VCaP (cell line): Measurements from ENCODE around the gene RNF151.
"Not testable (repeated sequence)": the region's sequence is repeated elsewhere in the genome, so short reads cannot be mapped to it uniquely, and the experiment has no call there.

Experiments
- H3K27ac ChIP-seq: fragments of 450-650 bp; 2 replicates; pipeline ENCODE4 v1.5.1; 2017
- CTCF ChIP-seq: fragments of 450-650 bp; conservative IDR thresholded peaks from 2 replicates; pipeline ENCODE4 v1.5.1; 2017; ENCODE audit warnings: mild to moderate bottlenecking, moderate library complexity

RNF151 gene

GRCh38 chr16:1966460-1966859, at the start of gene RNF151:
RNF151 (plus strand) TSS chr16:1966856; CDS start chr16:1966882, 26 bp downstream.
- TF ChIP-seq CTCF = no peak
- H3K27ac ChIP-seq = peak within 1 kb of the TSS; percentile 84; the same call in 1 of the 2 replicates

DNA sequence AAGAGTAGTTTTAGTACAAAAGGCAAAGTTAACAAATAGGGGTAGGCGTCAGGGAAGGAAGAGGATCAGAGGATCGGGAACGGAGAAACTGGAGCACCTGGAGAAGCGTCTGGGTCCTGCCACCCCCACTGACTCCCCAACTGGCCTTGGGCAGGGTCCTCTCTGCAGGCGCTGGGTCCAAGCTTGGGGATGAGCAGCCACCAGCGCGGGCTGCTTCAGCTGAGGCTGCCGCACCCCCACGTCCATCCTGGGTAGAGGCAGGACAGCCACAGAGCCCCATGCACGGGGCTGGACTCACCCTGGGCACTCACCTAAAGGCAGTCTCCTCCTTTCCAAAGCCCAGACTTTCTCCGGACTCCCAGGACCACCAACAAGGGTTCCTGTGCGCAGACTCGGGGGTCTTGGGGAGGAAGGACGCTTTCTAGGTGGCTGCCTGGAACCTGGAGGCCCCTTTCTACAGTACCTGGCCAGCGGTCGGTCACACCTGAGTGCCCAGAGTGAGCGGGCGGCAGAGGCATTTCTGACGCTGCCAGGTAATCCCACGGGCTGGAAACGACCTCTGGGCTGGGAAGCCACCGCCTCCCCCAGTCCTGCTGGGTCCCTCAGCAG, 49.5 kb upstream of the RNF151 start:
- no peak overlapping the region for H3K27ac ChIP-seq
- TF ChIP-seq CTCF = no peak

DNA sequence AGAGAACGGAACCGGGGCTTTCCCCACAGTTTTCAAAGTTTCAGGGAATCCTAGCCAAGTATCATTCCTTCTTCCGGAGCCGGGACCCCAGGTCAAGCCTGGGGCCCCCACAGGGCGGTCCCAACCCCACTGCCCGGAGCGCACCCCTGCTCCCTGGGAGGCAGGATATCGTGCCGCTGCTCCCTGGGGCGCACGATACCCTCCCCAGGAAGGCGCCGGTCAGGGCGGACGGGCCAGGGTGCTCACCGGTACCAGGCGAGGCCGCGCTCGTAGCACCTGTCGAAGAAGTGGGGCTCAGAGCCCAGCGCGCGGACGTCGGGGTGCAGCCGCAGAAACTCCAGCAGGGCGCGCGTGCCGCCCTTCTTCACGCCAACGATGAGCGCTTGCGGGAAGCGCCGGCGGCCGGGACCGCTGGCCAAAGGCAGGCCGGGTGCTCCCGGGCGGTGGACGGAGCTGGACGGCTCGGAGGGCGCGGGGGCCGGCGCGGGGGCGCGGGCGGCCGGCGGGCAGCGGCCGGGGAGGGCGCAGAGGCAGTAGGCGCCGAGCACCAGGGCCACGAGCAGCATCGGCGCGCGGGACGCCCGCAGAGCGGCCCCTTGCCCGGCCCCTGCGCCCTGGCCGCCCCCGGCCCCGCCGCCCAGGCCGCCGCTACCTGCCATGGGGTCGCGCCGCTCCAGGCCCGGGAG, 48.8 kb upstream of the RNF151 start:
- no peak overlapping the region for H3K27ac ChIP-seq
- no peak for TF ChIP-seq CTCF

DNA sequence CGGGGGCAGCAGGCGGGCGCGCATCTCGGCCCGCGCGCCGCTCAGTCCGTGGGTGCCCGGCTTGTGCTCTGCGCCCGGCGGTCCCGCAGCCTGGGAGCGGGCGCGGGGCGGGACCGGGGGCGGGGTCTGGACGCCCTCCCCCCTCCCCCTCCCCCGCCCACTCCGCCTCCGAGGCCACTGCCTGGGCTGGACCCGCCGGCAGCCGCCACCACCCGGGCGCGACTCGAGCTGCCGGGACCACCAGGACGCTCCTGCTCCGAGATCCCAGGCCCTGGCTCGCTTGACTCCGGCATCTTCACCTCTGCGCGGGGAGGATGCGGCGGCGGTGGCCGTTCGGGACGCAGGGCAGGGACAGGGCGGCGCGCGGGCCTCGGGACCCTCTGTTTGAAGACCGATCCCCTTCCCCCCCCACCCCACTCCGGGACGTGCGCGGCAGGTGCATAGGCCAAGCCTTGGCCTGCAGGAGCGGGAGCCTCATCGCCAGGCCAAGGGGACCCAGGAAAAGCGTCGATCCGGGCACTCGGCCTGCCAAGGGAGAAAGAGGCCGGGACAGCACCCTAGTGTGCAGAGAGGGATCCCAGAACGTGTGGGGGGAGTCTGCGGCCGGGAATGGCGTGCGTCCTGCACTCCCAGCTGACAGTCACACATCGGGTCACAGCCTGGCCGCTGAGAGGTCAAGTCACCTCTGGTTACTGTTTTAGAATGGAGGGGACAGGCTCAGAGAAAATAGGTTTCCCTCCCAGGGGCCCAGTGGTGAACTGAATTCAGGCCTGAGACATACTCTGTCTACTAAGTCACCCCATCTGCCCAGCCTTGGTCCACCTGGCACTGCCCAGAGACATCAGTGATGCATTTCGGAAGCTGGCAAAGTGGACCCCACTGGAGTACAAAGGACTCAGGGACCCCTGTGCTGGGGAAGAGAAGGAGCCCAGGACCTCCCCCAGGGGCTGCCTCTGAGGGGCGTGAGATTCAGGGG, 48.0 kb upstream of the RNF151 start, which contains the start of gene HS3ST6:
TSS of gene HS3ST6 (minus strand) at position 65 of the 976 bp plus-strand sequence. CDS start 92 bp downstream, outside the sequence.
- H3K27ac ChIP-seq = no peak within 1 kb of the TSS
- TF ChIP-seq CTCF = no peak

DNA sequence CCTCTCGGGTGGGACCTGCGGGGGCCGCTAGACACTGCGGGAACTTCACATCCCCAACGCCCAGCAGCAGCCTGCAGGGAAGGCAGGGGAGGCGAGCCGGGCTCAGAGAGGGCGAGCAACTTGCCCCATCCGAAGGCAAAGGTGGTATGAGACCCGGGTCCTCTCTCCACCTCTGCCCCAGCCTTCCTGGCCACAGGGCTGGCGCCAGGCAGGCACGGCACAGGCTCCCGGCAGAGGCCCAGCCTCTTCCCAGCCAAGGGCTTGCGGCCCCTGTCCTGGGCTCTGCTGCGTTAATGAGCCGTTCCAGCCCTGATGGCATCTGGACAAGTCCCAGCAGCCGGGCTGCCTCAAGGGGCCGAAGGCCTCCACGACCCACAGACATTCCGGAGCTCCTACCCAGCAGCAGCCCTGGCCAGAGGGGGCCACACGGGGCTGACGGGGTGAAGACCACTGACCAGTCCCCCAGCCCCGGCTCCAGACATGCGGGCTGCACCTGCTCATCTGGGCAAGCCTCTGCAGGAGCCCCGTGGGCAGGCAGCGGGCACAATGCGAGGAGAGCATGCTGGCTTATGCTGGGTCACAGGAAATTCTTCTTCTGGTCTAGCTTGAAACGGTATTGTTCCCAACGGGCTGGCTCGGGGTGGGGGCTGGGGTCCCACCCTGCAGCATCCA, 47.2 kb upstream of the RNF151 start:
- no peak for TF ChIP-seq CTCF
- H3K27ac ChIP-seq = no peak overlapping the region

- not testable (repeated sequence) for H3K27ac ChIP-seq
These were observed 46.5 kb upstream of the RNF151 start for GRCh38 chr16:1920122-1920521.

DNA sequence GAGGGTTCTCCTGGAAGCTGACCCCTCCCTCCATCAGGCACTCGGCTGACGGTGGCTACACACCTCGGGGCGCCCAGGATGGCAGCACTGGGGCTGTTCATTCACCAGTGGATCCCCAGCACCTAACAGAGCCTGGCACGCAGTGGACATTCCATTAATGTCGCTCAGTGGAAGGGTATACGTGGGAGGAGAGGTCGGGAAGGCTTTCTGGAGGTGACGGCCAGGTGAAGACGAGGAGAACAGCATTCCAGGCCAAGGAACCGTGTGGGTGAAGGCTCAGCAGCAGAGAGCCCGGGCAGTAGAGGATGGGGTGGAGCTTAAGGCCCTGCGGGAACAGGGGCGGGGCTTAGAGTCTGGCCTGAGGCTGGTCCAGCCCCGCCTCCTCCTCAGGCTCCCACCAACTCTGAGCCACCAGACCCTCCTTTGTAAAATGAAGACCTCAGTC, 45.9 kb upstream of the RNF151 start:
- no peak overlapping the region for H3K27ac ChIP-seq
- TF ChIP-seq CTCF = no peak
